ENCODE data around the gene PDP2.
A peak's percentile ranks its signal among the peaks of the same experiment; 100 is the strongest.

The PDP2 gene

DNA sequence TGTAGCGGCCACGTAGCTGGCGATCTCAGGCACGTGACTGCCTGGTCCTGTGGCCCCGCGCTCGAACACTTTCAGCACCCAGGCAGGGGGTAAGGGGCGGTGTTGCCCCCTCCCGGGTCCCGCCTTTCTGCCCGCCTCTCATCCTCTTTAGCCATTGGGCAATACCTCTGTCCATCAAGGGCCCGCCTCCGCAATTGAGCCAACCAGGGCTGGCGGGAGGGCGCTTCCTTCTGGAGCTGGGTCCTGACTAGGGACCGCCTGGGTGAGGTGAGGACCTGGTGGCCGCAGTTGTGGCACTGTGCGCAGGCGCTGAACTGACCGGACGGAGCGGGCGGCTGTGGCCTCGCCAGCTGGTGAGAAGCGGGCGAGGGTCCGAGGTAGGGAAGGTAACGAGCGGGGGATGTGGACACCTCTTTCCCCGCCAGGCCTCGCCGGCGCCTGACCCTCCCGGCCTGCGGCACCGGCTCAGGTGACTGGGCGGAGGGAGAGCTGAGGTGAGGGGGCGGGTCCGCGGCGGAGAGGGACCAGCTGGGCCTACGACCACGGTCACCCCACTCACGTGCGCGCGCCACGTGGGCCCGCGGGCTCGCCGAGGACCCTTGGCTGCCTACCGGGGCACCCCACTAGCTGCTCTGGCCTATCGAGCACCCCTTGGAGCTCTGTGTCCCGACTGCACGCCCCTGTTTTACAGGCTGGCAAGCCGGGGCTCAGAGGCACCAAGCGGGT lies at the start of gene PDP2:
PDP2 (plus strand) TSS at position 228 of the 726 bp plus-strand sequence. CDS start 3,770 bp downstream, outside the sequence.
- peak; percentile 77 to 92 (median 87) for DNase-seq (ENCODE audit: low read depth in 3 of 3)

DNA sequence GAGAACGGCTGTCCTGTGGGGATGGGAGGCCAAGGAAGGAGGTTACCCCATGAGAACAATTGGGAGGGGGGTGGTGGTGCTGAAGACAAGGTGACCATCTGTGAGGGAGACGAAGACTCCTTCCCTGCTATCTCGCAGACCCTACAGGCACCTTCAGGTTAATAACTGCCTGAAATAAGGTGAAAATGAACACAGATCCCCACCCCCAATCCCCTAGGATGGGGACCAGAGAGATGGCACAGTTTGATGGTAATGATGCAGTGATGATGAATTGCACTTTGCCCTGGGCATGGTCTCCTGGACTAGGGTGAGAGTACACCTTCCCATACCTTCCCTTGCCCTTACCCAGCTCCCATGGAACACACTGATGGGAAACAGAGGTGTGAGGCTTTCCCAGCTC lies 48.1 kb upstream of the PDP2 start:
- no peak for DNase-seq (ENCODE audit: low read depth in 3 of 3)

DNA sequence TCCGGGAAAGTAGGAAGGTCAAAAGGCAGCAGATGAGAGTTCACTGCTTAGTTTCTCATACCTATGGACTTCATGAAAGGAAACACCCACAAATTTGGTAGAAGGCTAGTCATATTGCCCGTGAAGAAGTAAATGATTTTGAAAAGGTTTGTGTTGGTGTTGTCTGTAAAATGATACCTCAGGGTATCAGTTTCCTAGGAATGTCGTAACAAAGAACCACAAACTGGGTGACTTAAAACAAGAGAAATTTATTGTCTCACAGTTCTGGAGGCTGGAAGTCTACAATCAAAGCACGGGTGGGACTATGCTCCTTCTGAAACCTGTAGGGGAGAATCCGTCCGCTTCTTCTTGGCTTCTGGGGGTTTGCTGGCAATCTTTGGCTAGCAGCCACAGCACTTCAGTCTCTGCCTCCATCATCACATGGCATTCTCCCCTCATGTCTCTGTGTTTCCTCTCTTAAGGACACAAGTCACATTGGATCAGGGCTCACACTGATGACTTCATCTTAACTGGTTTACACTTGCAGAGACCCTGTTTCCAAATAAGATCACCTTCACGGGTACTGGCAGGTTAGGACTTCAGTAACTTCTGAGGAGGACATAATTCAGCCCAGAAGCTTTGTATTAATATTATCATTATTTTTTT lies 47.5 kb upstream of the PDP2 start:
- DNase-seq (ENCODE audit: low read depth in 3 of 3): no peak

- DNase-seq (ENCODE audit: low read depth in 3 of 3): no peak
These were observed 45.6 kb upstream of the PDP2 start for GRCh38 chr16:66834746-66835145.

DNA sequence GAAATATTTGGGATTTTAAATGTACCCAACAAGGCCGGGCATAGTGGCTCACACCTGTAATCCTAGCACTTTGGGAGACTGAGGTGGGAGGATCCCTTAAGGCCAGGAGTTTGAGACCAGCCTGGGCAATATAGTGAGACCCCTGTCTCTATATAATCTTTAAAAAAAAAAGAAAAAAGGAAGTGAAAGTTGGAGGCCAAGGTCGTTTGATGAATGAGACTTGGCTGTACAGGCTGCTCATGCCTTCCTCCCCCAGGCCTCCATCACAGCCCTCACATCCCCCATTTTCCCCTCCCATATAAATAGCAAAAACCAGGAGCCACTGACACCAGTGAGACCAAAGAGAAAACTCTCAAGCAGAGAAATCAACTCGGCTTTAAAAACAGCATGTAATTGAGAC lies 39.4 kb upstream of the PDP2 start:
- DNase-seq (ENCODE audit: low read depth in 3 of 3): no peak

GRCh38 chr16:66841366-66841765 lies 38.9 kb upstream of the PDP2 start:
- no peak for DNase-seq (ENCODE audit: low read depth in 3 of 3)

GRCh38 chr16:66842765-66843164 lies 37.5 kb upstream of the PDP2 start:
- no peak for DNase-seq (ENCODE audit: low read depth in 3 of 3)

DNA sequence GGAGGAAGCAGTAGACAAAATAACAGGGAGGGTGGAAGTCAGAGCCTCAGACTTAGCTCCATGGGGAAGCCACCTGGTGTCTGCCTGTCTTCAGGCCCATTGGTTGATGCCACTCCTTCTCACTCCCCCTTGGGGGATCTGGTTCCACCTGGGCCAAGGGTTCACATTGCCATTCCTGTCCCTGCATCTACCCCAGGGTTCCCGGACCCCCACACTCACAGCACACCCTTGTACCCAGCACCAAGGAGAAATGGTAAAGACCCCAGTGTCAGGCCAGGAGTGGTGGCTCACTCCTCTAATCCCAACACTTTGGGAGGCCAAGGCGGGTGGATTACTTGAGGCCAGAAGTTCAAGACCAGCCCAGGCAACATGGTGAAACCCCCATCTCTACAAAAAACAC lies 37.1 kb upstream of the PDP2 start:
- DNase-seq (ENCODE audit: low read depth in 3 of 3): no peak

DNA sequence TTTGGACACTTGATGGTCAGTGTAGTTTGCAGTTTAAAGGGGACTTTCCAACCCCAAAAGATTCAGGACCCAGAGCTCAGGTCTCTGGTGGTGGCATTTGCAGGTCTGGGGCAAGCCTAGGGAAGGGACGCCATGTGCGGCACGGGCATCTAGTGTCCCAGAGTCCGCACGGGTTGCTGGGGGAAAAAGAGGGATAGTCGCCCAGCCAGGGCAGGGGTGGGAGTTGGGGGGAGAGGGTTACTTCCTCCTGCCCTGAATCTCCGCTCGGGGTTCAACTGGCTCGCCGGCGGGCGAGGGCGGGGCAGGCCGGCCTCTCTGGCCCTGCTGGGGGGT lies 36.3 kb upstream of the PDP2 start:
- no peak for DNase-seq (ENCODE audit: low read depth in 3 of 3)

DNA sequence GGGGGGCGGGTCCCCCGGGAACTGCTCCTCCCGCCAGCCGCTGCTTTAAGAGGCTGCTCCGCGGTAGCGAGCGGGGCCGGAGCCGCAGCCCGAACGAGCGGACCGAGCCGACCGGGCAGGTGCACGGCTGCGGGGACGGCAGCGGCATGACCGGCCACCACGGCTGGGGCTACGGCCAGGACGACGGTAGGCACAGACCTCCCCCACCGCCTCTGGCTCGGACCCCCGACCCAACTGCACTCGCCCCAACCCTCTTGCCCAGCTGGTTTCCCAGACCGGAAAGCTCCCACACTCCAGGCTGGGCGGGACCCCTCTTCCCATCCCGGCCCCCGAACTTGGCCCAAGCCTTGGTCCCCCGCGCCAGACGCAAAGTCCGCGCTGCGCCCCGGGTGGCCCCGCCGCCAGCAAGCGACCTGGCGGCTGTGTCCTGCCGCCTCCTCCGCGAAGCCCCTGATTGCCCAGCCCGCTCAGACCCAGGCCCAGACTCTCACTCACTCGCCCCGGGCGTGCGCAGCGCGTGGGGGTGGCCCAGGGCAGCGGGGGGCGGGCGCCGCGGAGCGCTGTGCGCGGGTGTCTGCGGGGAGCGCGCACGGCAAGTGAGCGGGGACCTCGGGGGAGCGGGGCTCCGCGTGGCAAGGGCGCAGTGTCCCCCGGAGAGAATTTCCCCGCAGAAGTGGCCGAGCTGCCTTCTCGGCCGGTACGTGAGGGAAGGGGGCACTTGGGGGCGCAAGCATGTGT lies 35.8 kb upstream of the PDP2 start, which contains the start of gene CA7:
CA7 (plus strand) TSS at position 73 of the 738 bp plus-strand sequence; CDS start at position 147, 74 bp downstream.
- DNase-seq (ENCODE audit: low read depth in 3 of 3): no peak

DNA sequence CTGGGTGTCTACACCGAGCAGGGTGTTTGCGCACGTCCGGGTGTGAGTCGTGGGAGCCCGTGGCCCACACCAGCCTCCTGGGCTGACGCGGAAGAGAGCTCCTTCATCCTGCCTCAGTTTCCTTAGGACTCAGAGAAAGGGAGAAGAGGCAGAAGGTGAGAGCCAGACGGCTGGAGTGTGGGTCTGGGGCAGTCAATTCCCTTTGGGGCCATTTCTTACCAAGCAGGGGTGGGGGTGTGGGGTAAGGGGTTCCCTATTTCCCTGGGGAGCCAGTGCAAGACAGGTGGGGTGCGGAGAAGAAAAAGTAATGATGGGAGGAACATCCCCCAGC lies 35.3 kb upstream of the PDP2 start:
- DNase-seq (ENCODE audit: low read depth in 3 of 3): no peak

DNA sequence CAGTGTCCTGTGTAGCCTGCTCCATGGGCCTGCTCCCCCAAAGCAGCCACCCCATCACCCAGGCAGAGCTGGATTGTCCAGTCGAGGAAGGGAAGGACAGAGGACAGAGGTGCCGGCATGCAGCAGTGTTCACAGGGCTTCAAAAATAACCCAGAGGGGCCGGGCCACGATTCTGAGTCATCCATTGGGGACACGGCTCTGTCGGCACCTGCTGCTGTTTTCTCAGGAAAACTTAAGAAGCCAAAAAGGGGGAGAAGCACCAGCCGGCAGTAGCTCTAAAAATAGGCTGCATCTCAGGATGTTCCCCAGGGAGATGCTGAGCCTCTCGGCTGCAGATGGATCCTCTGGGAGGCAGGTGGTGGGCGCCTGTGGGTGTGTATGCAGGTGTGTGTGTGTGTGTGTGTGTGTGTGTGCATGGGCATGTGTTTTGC lies 34.5 kb upstream of the PDP2 start:
- no peak for DNase-seq (ENCODE audit: low read depth in 3 of 3)

- no peak for DNase-seq (ENCODE audit: low read depth in 3 of 3)
These were observed 34.0 kb upstream of the PDP2 start for GRCh38 chr16:66846266-66846665.

DNA sequence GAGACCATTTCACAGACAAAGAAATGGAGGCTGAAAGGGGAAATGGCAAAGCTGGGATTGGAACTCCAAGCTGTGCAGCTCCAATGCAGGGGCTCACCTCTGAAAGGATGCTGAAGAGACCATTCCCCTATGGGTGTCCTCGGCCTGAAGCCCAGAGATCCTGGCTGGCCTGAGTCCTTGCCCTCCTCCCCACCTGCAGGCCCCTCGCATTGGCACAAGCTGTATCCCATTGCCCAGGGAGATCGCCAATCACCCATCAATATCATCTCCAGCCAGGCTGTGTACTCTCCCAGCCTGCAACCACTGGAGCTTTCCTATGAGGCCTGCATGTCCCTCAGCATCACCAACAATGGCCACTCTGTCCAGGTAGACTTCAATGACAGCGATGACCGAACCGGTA lies 33.5 kb upstream of the PDP2 start:
- no peak for DNase-seq (ENCODE audit: low read depth in 3 of 3)

DNA sequence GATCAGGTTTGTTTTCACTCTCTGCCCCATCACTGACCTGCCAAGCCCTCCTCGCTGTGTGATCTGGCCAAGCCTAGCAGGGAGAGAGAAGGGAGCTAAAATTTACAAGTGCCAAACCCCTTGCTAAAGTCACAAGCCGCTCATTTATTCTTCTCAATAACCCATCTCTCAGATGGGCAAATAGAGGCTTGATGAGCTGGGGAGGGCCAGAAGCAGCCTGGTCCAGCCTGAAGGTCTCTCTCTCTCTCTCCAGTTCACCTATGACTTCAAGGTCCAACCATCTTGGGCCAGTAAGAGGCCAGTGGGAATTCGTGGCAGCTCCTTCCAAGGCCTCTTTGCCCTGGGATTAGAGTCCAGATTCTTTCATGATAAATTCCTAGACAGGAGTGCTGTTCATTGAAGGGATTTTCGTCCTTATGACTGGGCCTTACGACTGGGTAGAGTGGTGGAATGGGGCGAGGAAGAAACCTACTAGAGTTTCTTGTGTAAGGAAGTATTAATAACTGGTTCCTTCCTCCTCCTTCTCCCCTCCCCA lies 32.7 kb upstream of the PDP2 start:
- no peak for DNase-seq (ENCODE audit: low read depth in 3 of 3)

GRCh38 chr16:66848172-66848571 lies 32.1 kb upstream of the PDP2 start:
- DNase-seq (ENCODE audit: low read depth in 3 of 3): no peak

DNA sequence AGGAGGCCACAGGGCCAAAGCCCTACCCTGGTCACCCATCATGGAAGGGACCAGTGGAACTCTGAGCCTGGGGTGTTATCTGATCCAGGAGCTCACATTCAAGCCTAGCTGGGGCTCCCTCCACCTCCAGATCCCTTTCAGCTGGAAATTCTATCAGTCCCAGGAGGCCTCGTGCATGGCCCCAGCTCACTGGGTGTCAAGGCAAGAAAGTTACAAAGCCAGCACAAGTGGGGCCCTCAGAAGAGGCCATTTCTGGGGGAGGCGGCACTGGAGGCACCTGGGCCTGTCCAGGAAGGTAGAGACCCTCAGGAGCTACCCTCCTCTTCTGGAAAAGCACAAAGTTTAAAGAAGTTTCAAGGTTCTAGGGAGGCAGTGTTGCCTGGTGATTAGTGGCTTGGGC lies 31.3 kb upstream of the PDP2 start:
- DNase-seq (ENCODE audit: low read depth in 3 of 3): no peak

DNA sequence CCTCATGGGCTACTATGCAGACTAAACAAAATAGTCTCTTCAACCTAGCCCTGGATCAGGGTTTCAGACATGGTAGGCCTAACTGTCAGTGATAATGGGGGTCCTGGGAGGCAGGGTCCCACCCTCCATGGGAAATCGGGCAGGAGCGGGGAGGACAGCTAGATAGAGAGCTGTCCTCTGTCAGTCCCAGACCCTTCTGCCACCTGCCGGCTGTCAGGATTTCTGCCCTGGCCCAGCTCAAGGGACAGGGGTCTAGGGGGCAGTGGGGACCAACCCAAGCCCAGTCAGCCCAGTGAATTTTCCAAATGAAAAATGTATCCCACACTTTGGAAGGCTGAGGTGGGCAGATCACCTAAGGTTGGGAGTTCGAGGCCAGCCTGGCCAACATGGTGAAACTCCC lies 30.8 kb upstream of the PDP2 start:
- no peak for DNase-seq (ENCODE audit: low read depth in 3 of 3)

GRCh38 chr16:66850115-66850815 lies 30.1 kb upstream of the PDP2 start:
- no peak for DNase-seq (ENCODE audit: low read depth in 3 of 3)

DNA sequence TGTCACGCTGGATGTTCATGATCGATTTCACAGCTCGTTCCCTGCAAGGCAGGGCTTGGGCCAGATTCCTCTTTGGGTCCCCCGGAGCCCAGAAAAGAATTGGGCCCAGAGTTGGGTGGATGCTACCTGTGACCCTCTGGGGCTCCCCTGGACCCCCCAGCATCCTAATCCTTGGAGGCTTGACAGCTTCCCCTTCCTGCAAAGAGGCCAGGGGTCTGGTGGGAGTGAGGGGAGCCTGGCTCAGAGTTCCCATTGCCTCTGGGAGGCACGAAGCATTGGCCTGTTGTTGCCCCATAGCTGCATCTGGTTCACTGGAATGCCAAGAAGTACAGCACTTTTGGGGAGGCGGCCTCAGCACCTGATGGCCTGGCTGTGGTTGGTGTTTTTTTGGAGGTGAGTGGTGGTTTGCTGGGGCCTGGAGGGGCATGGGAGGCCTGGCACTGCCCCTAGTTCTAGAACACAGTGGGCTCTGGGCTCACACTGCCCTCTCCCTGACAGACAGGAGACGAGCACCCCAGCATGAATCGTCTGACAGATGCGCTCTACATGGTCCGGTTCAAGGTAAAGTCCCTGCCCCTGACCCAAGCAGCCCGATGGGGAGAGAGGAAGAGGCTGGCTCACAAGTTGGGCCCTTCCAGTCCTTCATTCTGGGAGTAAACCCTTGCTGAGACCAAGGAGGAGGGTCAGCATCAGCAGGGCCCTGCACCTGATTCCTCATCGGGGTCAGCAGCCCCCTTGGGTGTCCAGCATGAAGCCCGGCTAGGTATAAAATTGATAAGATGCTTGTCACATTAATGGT lies 28.9 kb upstream of the PDP2 start:
- no peak for DNase-seq (ENCODE audit: low read depth in 3 of 3)
